ENCODE measurements around the gene CDPF1. TPM values are rescaled to one million over a fixed set of nuclear protein-coding genes. Genes with fewer than 3 reads are reported as not detected.
"Not testable (repeated sequence)": the region's sequence is repeated elsewhere in the genome, so short reads cannot be mapped to it uniquely, and the experiment has no call there.

CDPF1 gene
- total RNA-seq, 2 donors from 2014 or later = 3.5 to 4.3 TPM

GRCh38 chr22:46214616-46215015 lies 35.5 kb downstream of the CDPF1 start:
- ATAC-seq = no peak
- H3K27ac Mint-ChIP-seq = no peak overlapping the region
- no peak overlapping the region for H3K4me3 Mint-ChIP-seq
- no peak for DNase-seq
- H3K27me3 Mint-ChIP-seq = no peaks in the 10 kb centered on the region
- H3K4me1 Mint-ChIP-seq = peaks cover 9% of the 10 kb centered on the region
- peaks cover 6% of the 10 kb centered on the region for H3K36me3 Mint-ChIP-seq (ENCODE audit: low read depth)
- peaks cover 2% of the 10 kb centered on the region for H3K9me3 ChIP-seq (ENCODE audit: control insufficient read depth, low read length, poor library complexity, severe bottlenecking)

- ATAC-seq = no peak
- Mint-ChIP-seq H3K4me3 (no peak overlapping the region), H3K36me3 (ENCODE audit: low read depth) (peaks cover 6% of the 10 kb centered on the region), H3K27ac (no peak overlapping the region), H3K27me3 (no peaks in the 10 kb centered on the region), H3K4me1 (peaks cover 6% of the 10 kb centered on the region)
- H3K9me3 ChIP-seq (ENCODE audit: control insufficient read depth, low read length, poor library complexity, severe bottlenecking) = peaks cover 4% of the 10 kb centered on the region
- DNase-seq = no peak
Measured at GRCh38 chr22:46214149-46214548, 35.9 kb downstream of the CDPF1 start.

- Mint-ChIP-seq H3K27ac (no peak overlapping the region), H3K4me3 (no peak overlapping the region), H3K4me1 (peaks cover 6% of the 10 kb centered on the region), H3K27me3 (no peaks in the 10 kb centered on the region), H3K36me3 (ENCODE audit: low read depth) (peaks cover 8% of the 10 kb centered on the region)
- H3K9me3 ChIP-seq (ENCODE audit: control insufficient read depth, low read length, poor library complexity, severe bottlenecking) = peaks cover 4% of the 10 kb centered on the region
- DNase-seq (no peak), ATAC-seq (no peak)
Measured at GRCh38 chr22:46213052-46213451, 37.0 kb downstream of the CDPF1 start.

DNA sequence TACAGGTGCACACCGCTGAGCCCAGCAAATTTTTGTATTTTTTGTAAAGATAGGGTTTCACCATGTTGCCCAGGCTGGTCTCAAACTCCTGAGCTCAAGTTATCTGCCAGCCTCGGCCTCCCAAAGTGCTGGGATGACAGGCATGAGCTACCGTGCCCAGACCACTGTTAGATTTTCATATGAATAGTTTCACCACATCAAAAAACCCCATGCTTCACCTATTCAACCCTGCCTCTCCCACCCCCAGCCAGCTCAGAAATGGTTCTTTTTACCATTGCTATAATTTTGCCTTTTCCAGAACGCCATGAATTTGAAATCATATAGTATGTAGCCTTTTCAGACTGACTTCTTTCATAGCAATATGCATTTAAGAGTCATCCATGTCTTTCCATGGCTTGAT lies 37.9 kb downstream of the CDPF1 start:
- ATAC-seq (no peak), DNase-seq (no peak)
- H3K27me3 Mint-ChIP-seq = no peaks in the 10 kb centered on the region
- peaks cover 6% of the 10 kb centered on the region for H3K4me1 Mint-ChIP-seq
- H3K4me3 Mint-ChIP-seq = no peak overlapping the region
- peaks cover 8% of the 10 kb centered on the region for H3K36me3 Mint-ChIP-seq (ENCODE audit: low read depth)
- H3K27ac Mint-ChIP-seq = no peak overlapping the region
- H3K9me3 ChIP-seq (ENCODE audit: control insufficient read depth, low read length, poor library complexity, severe bottlenecking) = peaks cover 4% of the 10 kb centered on the region

DNA sequence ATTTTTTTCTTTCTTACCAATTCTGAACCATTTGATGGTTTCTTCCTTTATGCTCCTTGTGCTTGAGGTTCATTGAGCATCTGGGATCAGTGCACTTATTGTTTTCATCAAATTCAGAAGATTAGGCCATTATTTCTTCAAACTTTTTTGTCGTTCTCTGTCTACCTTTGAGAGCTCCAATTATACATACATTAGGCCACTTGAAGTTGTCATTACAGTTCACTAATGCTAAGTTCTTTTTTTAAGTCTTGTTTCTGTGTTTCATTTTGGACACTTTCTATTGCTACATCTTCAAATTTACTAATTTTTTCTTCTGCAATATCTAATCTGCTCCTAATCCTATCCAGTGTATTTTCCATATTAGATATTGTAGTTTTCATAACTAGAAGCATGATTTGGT lies 40.8 kb downstream of the CDPF1 start:
- DNase-seq (no peak), ATAC-seq (no peak)
- H3K27me3 Mint-ChIP-seq = no peaks in the 10 kb centered on the region
- H3K27ac Mint-ChIP-seq = no peak overlapping the region
- H3K4me3 Mint-ChIP-seq = no peak overlapping the region
- H3K9me3 ChIP-seq (ENCODE audit: control insufficient read depth, low read length, poor library complexity, severe bottlenecking) = peaks cover 4% of the 10 kb centered on the region
- H3K4me1 Mint-ChIP-seq = peaks cover 2% of the 10 kb centered on the region
- peaks cover 8% of the 10 kb centered on the region for H3K36me3 Mint-ChIP-seq (ENCODE audit: low read depth)

- ATAC-seq (no peak), DNase-seq (no peak)
- Mint-ChIP-seq H3K27ac (no peak overlapping the region), H3K27me3 (no peaks in the 10 kb centered on the region), H3K36me3 (ENCODE audit: low read depth) (peaks cover 3% of the 10 kb centered on the region), H3K4me3 (no peak overlapping the region), H3K4me1 (no peaks in the 10 kb centered on the region)
- no peaks in the 10 kb centered on the region for H3K9me3 ChIP-seq (ENCODE audit: control insufficient read depth, low read length, poor library complexity, severe bottlenecking)
Measured at GRCh38 chr22:46203601-46203980, 46.5 kb downstream of the CDPF1 start.

- peaks cover 2% of the 10 kb centered on the region for H3K36me3 Mint-ChIP-seq (ENCODE audit: low read depth)
- no peak overlapping the region for H3K27ac Mint-ChIP-seq
- ATAC-seq (no peak), DNase-seq (no peak)
- H3K4me1 Mint-ChIP-seq = no peaks in the 10 kb centered on the region
- H3K9me3 ChIP-seq (ENCODE audit: control insufficient read depth, low read length, poor library complexity, severe bottlenecking) = no peaks in the 10 kb centered on the region
- no peak overlapping the region for H3K4me3 Mint-ChIP-seq
- no peaks in the 10 kb centered on the region for H3K27me3 Mint-ChIP-seq
Measured at GRCh38 chr22:46202897-46203600, 47.0 kb downstream of the CDPF1 start.

GRCh38 chr22:46201059-46201757 lies 48.9 kb downstream of the CDPF1 start:
- ATAC-seq (no peak), DNase-seq (no peak)
- Mint-ChIP-seq H3K27me3 (no peaks in the 10 kb centered on the region), H3K4me1 (no peaks in the 10 kb centered on the region), H3K36me3 (ENCODE audit: low read depth) (peaks cover 2% of the 10 kb centered on the region), H3K4me3 (no peak overlapping the region), H3K27ac (peak overlapping the region; percentile 16)
- no peaks in the 10 kb centered on the region for H3K9me3 ChIP-seq (ENCODE audit: control insufficient read depth, low read length, poor library complexity, severe bottlenecking)

DNA sequence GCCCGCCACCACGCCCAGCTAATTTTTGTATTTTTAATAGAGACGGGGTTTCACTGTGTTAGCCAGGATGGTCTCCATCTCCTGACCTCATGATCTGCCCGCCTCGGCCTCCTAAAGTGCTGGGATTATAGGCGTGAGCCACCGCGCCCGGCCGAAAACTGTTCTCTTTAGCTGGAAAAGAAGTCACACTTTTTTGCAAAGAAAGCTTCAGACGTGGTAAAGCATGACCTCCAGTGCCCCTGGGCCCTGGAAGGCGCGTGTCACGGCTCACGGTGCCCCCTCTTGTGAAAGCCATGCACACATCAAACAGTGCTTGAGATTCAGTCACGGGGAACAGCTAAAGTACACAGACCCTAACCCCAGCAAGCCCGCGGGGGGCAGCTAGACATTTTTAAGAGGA lies 51.3 kb downstream of the CDPF1 start:
- H3K9me3 ChIP-seq (ENCODE audit: control insufficient read depth, low read length, poor library complexity, severe bottlenecking); ATAC-seq; DNase-seq; H3K27me3 Mint-ChIP-seq; H3K36me3 Mint-ChIP-seq (ENCODE audit: low read depth); H3K4me1 Mint-ChIP-seq; H3K4me3 Mint-ChIP-seq; H3K27ac Mint-ChIP-seq: not testable (repeated sequence)

DNA sequence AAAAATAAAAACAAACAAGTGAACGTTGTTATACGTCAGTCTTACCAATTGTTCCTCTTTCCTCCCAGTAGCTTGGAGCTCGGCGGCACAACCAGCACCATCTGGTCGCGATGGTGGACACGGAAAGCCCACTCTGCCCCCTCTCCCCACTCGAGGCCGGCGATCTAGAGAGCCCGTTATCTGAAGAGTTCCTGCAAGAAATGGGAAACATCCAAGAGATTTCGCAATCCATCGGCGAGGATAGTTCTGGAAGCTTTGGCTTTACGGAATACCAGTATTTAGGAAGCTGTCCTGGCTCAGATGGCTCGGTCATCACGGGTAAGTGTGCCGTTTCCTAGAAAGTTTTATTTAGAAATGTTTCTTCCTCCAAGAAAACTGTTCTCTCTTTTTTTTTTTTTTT lies 51.8 kb downstream of the CDPF1 start:
- H3K27ac Mint-ChIP-seq = no peak overlapping the region
- H3K36me3 Mint-ChIP-seq (ENCODE audit: low read depth) = peaks cover 2% of the 10 kb centered on the region
- no peaks in the 10 kb centered on the region for H3K27me3 Mint-ChIP-seq
- H3K4me1 Mint-ChIP-seq = peaks cover 3% of the 10 kb centered on the region
- H3K4me3 Mint-ChIP-seq = no peak overlapping the region
- ATAC-seq (no peak), DNase-seq (no peak)
- no peaks in the 10 kb centered on the region for H3K9me3 ChIP-seq (ENCODE audit: control insufficient read depth, low read length, poor library complexity, severe bottlenecking)

- no peaks in the 10 kb centered on the region for H3K9me3 ChIP-seq (ENCODE audit: control insufficient read depth, low read length, poor library complexity, severe bottlenecking)
- peaks cover 5% of the 10 kb centered on the region for H3K36me3 Mint-ChIP-seq (ENCODE audit: low read depth)
- H3K4me1 Mint-ChIP-seq = peaks cover 3% of the 10 kb centered on the region
- no peak for ATAC-seq
- no peak overlapping the region for H3K4me3 Mint-ChIP-seq
- H3K27me3 Mint-ChIP-seq = no peaks in the 10 kb centered on the region
- no peak overlapping the region for H3K27ac Mint-ChIP-seq
- DNase-seq = no peak
Measured at GRCh38 chr22:46196278-46196677, 53.8 kb downstream of the CDPF1 start.

GRCh38 chr22:46195487-46196165 lies 54.5 kb downstream of the CDPF1 start:
- DNase-seq = no peak
- Mint-ChIP-seq H3K27me3 (no peaks in the 10 kb centered on the region), H3K4me3 (no peak overlapping the region), H3K4me1 (peaks cover 3% of the 10 kb centered on the region), H3K27ac (peak overlapping the region; percentile 56), H3K36me3 (ENCODE audit: low read depth) (peaks cover 6% of the 10 kb centered on the region)
- H3K9me3 ChIP-seq (ENCODE audit: control insufficient read depth, low read length, poor library complexity, severe bottlenecking) = no peaks in the 10 kb centered on the region
- no peak for ATAC-seq
